HTERT RPE-1 (cell line): ENCODE measurements around the gene TSTD2.
"Not testable (repeated sequence)": the region's sequence is repeated elsewhere in the genome, so short reads cannot be mapped to it uniquely, and the experiment has no call there.

Experiments
- in situ Hi-C: fragments of 300-500 bp; cut with MboI; formaldehyde crosslinking; loops from 4 replicates; pipeline ENCODE4 v1.14.3; 2020; ENCODE audit warnings: low sequenced_read_pairs

TSTD2 gene

GRCh38 chr9:97632248-97632984 is 752 bp downstream of the TSTD2 start:
- in situ Hi-C loops: no loop called here

GRCh38 chr9:97630591-97630990 is 2.6 kb downstream of the TSTD2 start:
- in situ Hi-C loops: no loop called here

- in situ Hi-C loops: no loop called here
Measured at GRCh38 chr9:97629156-97629555, 4.0 kb downstream of the TSTD2 start.

- in situ Hi-C loops: no loop called here
Measured at GRCh38 chr9:97628668-97629067, 4.5 kb downstream of the TSTD2 start.

GRCh38 chr9:97627624-97628023 is 5.5 kb downstream of the TSTD2 start:
- in situ Hi-C loops: no loop called here

- in situ Hi-C loops: no loop called here
Measured at GRCh38 chr9:97625620-97626019, 7.5 kb downstream of the TSTD2 start.

- in situ Hi-C loops: no loop called here
Measured at GRCh38 chr9:97623946-97624345, 9.2 kb downstream of the TSTD2 start.

GRCh38 chr9:97622483-97622882 is 10.7 kb downstream of the TSTD2 start:
- in situ Hi-C loops: not testable (repeated sequence)

- in situ Hi-C loops: not testable (repeated sequence)
Measured at GRCh38 chr9:97620063-97620462, 13.1 kb downstream of the TSTD2 start.

GRCh38 chr9:97617939-97618416 is 15.2 kb downstream of the TSTD2 start:
- in situ Hi-C loops: no loop called here

- in situ Hi-C loops: no loop called here
Measured at GRCh38 chr9:97615439-97616072, 17.6 kb downstream of the TSTD2 start.

GRCh38 chr9:97604901-97605645 is 28.1 kb downstream of the TSTD2 start:
- in situ Hi-C loops: no loop called here

GRCh38 chr9:97602430-97602829 is 30.7 kb downstream of the TSTD2 start:
- in situ Hi-C loops: no loop called here

GRCh38 chr9:97601228-97601898 is 31.8 kb downstream of the TSTD2 start:
- in situ Hi-C loops: no loop called here

GRCh38 chr9:97600531-97601227 is 32.5 kb downstream of the TSTD2 start:
- in situ Hi-C loops: no loop called here

- in situ Hi-C loops: no loop called here
Measured at GRCh38 chr9:97599314-97599846, 33.8 kb downstream of the TSTD2 start.

GRCh38 chr9:97598461-97599288 is 34.5 kb downstream of the TSTD2 start:
- in situ Hi-C loops: no loop called here

- in situ Hi-C loops: no loop called here
Measured at GRCh38 chr9:97596906-97597305, 36.3 kb downstream of the TSTD2 start.

GRCh38 chr9:97594381-97594921 is 38.7 kb downstream of the TSTD2 start:
- in situ Hi-C loops: no loop called here
